ENCODE results near the gene RNPS1. TPM values are rescaled to one million over a fixed set of nuclear protein-coding genes. Genes with fewer than 3 reads are reported as not detected.

The RNPS1 gene
- total and polyA plus RNA-seq, 9 of the 15 experiments (the other 6 are each of a cell fraction or from before 2014, with no cell fraction given) = 44.9 to 338 (median 202) TPM

- peaks cover 0 to 8% of the 10 kb centered on the region in 2 experiments; a peak in 1 of 5 replicates for H3K4me1 ChIP-seq (replicated peaks in 1 of 2; ENCODE audit: control insufficient read depth in 2 of 2, insufficient read depth in 2 of 2, low read length in 2 of 2)
- H3K9me1 ChIP-seq (ENCODE audit: control insufficient read depth, insufficient read depth, low read length) = no peaks in the 10 kb centered on the region
- POLR2A ChIA-PET = interaction anchor here (0.6 to 1.2 kb wide), 2 partner anchors 9 to 13 kb away, joined by 3 read pairs; no protein-coding TSS in a partner anchor
- no peaks in the 10 kb centered on the region for H3K79me2 ChIP-seq (ENCODE audit: control insufficient read depth, insufficient read depth, low read length)
- CTCF ChIA-PET (ENCODE audit: low intra/inter-chr PET ratio) = no interaction called here
- H3K36me3 ChIP-seq (ENCODE audit: control insufficient read depth, insufficient read depth, low read length) = peaks cover 56% of the 10 kb centered on the region; the same call in 2 of the 3 replicates
- H3K9me3 ChIP-seq (replicated peaks; ENCODE audit: control insufficient read depth, insufficient read depth, low read depth, low read length) = no peaks in the 10 kb centered on the region
- BruUV-seq (replicated peaks) = no TSS peak
- H4K20me1 ChIP-seq (replicated peaks; ENCODE audit: control insufficient read depth, insufficient read depth, low read length) = no peaks in the 10 kb centered on the region
- intact Hi-C loops (cut with micrococcal nuclease) (no loop called here), in situ Hi-C loops (cut with MboI) (no loop called here)
- no peaks in the 10 kb centered on the region for H3K27me3 ChIP-seq (ENCODE audit: control insufficient read depth in 2 of 2, insufficient read depth in 2 of 2, low read length in 2 of 2)
- DNase-seq (ENCODE audit: extremely low read depth in 1 of 4, low spot score in 3 of 4) = no peak
- WGBS (ENCODE audit: insufficient coverage, low coverage, missing lambda C conversion rate) = 86% methylated on average over 31 of the region's 37 CpGs
- no peak overlapping the region; a peak in 1 of 4 replicates for H3K9ac ChIP-seq (ENCODE audit: insufficient read depth in 1 of 2, low read depth in 2 of 2, low read length in 2 of 2)
- no peak for ATAC-seq
- FAIRE-seq = no peak
- TF ChIP-seq POLR2G (IDR thresholded peaks at IDR 0.05; ENCODE audit: low read depth, low read length) (peak; percentile 4; the same call in 1 of the 2 replicates), GATAD2A (IDR thresholded peaks at IDR 0.05) (no peak)
- H3K27ac ChIP-seq (ENCODE audit: extremely low read depth, low read depth, low read length) = no peak overlapping the region
- H3K4me3 ChIP-seq = no peak overlapping the region
- no peak overlapping the region for H2AFZ ChIP-seq (ENCODE audit: low read depth, low read length)
- no peak overlapping the region for H3K4me2 ChIP-seq (ENCODE audit: insufficient read depth, low read length)
These were observed 16.3 kb upstream of the RNPS1 start for GRCh38 chr16:2284001-2284770.

GRCh38 chr16:2282866-2283555 is 15.1 kb upstream of the RNPS1 start:
- Histone ChIP-seq H3K4me3 (no peak overlapping the region), H3K9me1 (ENCODE audit: control insufficient read depth, insufficient read depth, low read length) (no peaks in the 10 kb centered on the region), H3K4me2 (ENCODE audit: insufficient read depth, low read length) (no peak overlapping the region), H3K79me2 (ENCODE audit: control insufficient read depth, insufficient read depth, low read length) (no peaks in the 10 kb centered on the region), H3K27me3 (ENCODE audit: control insufficient read depth in 2 of 2, insufficient read depth in 2 of 2, low read length in 2 of 2) (no peaks in the 10 kb centered on the region), H2AFZ (ENCODE audit: low read depth, low read length) (no peak overlapping the region), H3K4me1 (replicated peaks in 1 of 2; ENCODE audit: control insufficient read depth in 2 of 2, insufficient read depth in 2 of 2, low read length in 2 of 2) (peaks cover 0 to 13% of the 10 kb centered on the region in 2 experiments; a peak in 1 of 5 replicates), H3K36me3 (ENCODE audit: control insufficient read depth, insufficient read depth, low read length) (peaks cover 62% of the 10 kb centered on the region; the same call in 2 of the 3 replicates), H3K27ac (ENCODE audit: extremely low read depth, low read depth, low read length) (no peak overlapping the region), H3K9me3 (replicated peaks; ENCODE audit: control insufficient read depth, insufficient read depth, low read depth, low read length) (no peaks in the 10 kb centered on the region), H3K9ac (ENCODE audit: insufficient read depth in 1 of 2, low read depth in 2 of 2, low read length in 2 of 2) (peak overlapping the region in 1 of 2 experiments; percentile 55; a peak in 1 of 4 replicates), H4K20me1 (replicated peaks; ENCODE audit: control insufficient read depth, insufficient read depth, low read length) (no peaks in the 10 kb centered on the region)
- intact Hi-C loops (cut with micrococcal nuclease) = no loop called here
- ChIA-PET POLR2A (interaction anchor here (1.0 to 1.4 kb wide), 2 partner anchors 12 to 25 kb away, joined by 3 to 4 read pairs; no protein-coding TSS in a partner anchor), CTCF (ENCODE audit: low intra/inter-chr PET ratio) (no interaction called here)
- DNase-seq (ENCODE audit: extremely low read depth in 1 of 4, low spot score in 3 of 4) = no peak
- 87% methylated on average over 23 of the region's 26 CpGs for WGBS (ENCODE audit: insufficient coverage, low coverage, missing lambda C conversion rate)
- in situ Hi-C loops (cut with MboI) = no loop called here
- no peak for ATAC-seq
- TF ChIP-seq BRF2 (IDR thresholded peaks at IDR 0.05; ENCODE audit: borderline replicate concordance, insufficient read depth, insufficient read length) (no peak), POLR2G (IDR thresholded peaks at IDR 0.05; ENCODE audit: low read depth, low read length) (peak; percentile 35; the same call in 1 of the 2 replicates)
- BruUV-seq (replicated peaks) = no TSS peak
- no peak for FAIRE-seq

Measured in K562 (cell line).